ENCODE results near the gene ACOT9. TPM values are rescaled to one million over a fixed set of nuclear protein-coding genes. Genes with fewer than 3 reads are reported as not detected.
A peak's percentile ranks its signal among the peaks of the same experiment; 100 is the strongest.

Gene ACOT9
- total and polyA plus RNA-seq, 2 donors (not counting 3 experiments of a cell fraction or from before 2014, with no cell fraction given) = 38.4 to 83.1 TPM

- Histone ChIP-seq H3K9me3 (replicated peaks; ENCODE audit: control insufficient read depth, insufficient read depth, low read length) (no peaks in the 10 kb centered on the region), H3K4me1 (ENCODE audit: control insufficient read depth, extremely low read depth, insufficient read depth, low read length) (peaks cover 4% of the 10 kb centered on the region), H4K20me1 (replicated peaks; ENCODE audit: control insufficient read depth, extremely low read depth, insufficient read depth, low read length) (no peaks in the 10 kb centered on the region), H3K27ac (ENCODE audit: insufficient read depth, low read depth, low read length) (no peak overlapping the region), H2AFZ (ENCODE audit: low read depth, low read length) (no peak overlapping the region), H3K27me3 (ENCODE audit: control insufficient read depth in 2 of 2, insufficient read depth in 2 of 2, low read length in 2 of 2) (no peaks in the 10 kb centered on the region), H3K36me3 (ENCODE audit: control insufficient read depth in 2 of 2, extremely low read depth in 1 of 2, insufficient read depth in 2 of 2, low read length in 2 of 2) (no peaks in the 10 kb centered on the region), H3K9me1 (replicated peaks; ENCODE audit: control insufficient read depth, extremely low read depth, insufficient read depth, low read length) (no peaks in the 10 kb centered on the region), H3K79me2 (ENCODE audit: control insufficient read depth, insufficient read depth, low read length) (no peaks in the 10 kb centered on the region), H3K9ac (replicated peaks; ENCODE audit: extremely low read depth, insufficient read depth, low read length) (no peak overlapping the region), H3K4me3 (replicated peaks in 1 of 3; ENCODE audit: insufficient read depth in 1 of 3, low read depth in 1 of 3, low read length in 3 of 3) (no peak overlapping the region), H3K4me2 (ENCODE audit: insufficient read depth, low read length) (no peak overlapping the region)
- dilution Hi-C loops (cut with MboI; ENCODE audit: extremely low pct_ligation_motif_present, low sequenced_read_pairs) = no loop called here
- DNase-seq (ENCODE audit: low read depth, low spot score) = no peak
- intact Hi-C loops (cut with micrococcal nuclease) = no loop called here
- no TSS peak for BruUV-seq (replicated peaks)
- peak; percentile 18 for FAIRE-seq
- TF ChIP-seq MAX (IDR thresholded peaks at IDR 0.05; ENCODE audit: insufficient read depth, insufficient read length) = no peak
- TF ChIP-seq JUN (IDR thresholded peaks at IDR 0.05; ENCODE audit: borderline replicate concordance, insufficient read depth, insufficient read length, low read depth) = no peak
- TF ChIP-seq EZH2 (IDR thresholded peaks at IDR 0.05; ENCODE audit: borderline replicate concordance, low read depth, low read length, severe bottlenecking) = no peak
- TF ChIP-seq GATA2 (IDR thresholded peaks at IDR 0.05; ENCODE audit: insufficient read depth, insufficient read length, low read depth, low read length) = no peak
- TF ChIP-seq POLR2A (IDR thresholded peaks at IDR 0.05; ENCODE audit: low read depth, low read length) = no peak
- TF ChIP-seq, protein P1, sequence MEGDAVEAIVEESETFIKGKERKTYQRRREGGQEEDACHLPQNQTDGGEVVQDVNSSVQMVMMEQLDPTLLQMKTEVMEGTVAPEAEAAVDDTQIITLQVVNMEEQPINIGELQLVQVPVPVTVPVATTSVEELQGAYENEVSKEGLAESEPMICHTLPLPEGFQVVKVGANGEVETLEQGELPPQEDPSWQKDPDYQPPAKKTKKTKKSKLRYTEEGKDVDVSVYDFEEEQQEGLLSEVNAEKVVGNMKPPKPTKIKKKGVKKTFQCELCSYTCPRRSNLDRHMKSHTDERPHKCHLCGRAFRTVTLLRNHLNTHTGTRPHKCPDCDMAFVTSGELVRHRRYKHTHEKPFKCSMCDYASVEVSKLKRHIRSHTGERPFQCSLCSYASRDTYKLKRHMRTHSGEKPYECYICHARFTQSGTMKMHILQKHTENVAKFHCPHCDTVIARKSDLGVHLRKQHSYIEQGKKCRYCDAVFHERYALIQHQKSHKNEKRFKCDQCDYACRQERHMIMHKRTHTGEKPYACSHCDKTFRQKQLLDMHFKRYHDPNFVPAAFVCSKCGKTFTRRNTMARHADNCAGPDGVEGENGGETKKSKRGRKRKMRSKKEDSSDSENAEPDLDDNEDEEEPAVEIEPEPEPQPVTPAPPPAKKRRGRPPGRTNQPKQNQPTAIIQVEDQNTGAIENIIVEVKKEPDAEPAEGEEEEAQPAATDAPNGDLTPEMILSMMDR (IDR thresholded peaks at IDR 0.05; ENCODE audit: extremely low read depth in 1 of 2, insufficient read depth in 1 of 2, low read depth in 1 of 2, low read length in 2 of 2) = no peak
- TF ChIP-seq POLR2AphosphoS5 (IDR thresholded peaks at IDR 0.05; ENCODE audit: insufficient read depth, low read depth, low read length) = no peak
- TF ChIP-seq MYC (IDR thresholded peaks at IDR 0.05; ENCODE audit: low read depth, low read length) = no peak
- no peak for TF ChIP-seq FOS (IDR thresholded peaks at IDR 0.05; ENCODE audit: borderline replicate concordance, insufficient read depth, low read length)
- ChIA-PET POLR2A (interaction anchor here (1.1 kb wide), 1 partner anchor 13 kb away, joined by 3 read pairs; the partner anchor contains the start of gene SAT1), CTCF (interaction anchor here (0.6 kb wide), 1 partner anchor 25 kb away, joined by 3 read pairs; no protein-coding TSS in a partner anchor)
These were observed 27.1 kb upstream of the ACOT9 start for GRCh38 chrX:23770142-23770541.
